ENCODE results near the gene RGS2.

The RGS2 gene

DNA sequence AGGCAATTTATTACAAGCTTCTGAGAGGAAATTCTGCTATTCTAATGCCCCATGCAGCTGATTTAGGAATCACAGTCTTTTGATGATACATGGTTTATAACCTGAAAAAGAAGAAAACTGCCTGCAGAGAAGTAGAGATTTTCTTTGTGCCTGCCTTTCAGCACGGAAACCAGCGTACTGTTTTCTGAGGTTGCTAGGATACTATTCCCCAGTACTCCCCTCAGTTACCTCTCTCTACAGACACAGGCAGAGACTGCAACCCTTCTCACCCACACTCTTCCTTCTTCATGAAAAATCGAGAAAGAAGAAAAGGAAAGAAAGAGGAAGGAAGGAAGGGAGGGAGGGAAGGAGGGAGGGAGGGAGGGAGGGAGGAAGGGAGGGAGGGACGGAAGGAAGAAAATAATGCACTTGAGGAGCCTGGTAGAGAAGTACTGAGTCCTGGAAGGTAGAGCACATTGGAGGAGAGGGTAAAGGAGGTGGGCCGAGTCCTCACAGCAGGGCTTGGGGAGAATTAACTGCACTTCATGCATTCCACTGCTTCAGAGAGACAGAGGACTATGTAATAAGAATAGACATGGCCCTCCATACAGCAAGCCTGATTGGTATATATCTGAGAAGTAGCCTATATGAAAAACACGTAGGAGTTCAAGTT, 21.9 kb downstream of the RGS2 start:
- no peak for DNase-seq (ENCODE audit: low spot score)

DNA sequence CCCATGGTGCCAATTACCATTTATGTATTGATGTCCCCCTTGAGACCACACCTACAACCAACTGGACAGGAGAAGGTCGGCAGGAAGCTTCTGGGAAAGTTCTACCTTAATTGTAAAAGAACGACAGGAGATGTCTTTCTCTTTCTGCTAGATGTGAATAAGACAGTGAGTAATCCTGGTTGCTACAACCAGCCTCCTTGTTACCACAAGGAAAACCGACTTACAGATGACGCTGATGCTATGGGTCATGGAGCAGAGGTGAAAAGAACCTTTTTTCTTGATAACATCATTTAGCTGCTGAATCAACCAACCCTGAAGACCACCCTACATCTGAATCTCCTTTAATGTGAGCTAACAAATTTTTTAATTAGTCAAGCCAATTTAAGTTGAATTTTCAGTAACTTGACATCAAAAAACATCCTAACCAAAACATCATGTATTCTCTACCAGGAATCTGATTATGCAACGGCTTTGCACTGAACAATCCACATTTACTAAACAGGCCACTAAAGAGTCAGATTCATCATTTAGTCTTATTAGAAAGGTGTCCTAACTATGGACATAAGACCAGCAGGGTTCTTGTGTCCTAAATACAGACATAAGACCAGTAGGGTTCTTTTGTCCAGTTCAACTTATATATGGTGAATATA, 23.0 kb downstream of the RGS2 start:
- DNase-seq (ENCODE audit: low spot score) = no peak

DNA sequence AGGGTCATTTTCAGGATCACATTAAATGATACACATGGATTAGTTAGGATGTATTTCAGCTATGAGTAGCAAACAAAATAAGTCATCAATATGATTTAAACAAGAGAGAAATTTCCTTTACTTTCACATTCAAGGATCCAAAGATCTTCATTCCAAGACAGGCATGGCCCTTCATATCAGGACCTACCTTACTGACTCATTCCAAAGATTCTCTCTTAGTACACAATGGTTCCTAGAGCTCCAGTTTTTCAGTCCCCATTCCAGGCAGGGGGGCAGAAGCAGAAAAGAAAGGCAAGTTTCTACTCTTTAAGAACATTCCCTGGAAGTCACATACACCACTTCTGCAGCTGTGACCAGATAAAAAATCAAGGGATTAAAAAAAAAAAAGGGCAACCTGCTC, 23.7 kb downstream of the RGS2 start:
- no peak for DNase-seq (ENCODE audit: low spot score)

DNA sequence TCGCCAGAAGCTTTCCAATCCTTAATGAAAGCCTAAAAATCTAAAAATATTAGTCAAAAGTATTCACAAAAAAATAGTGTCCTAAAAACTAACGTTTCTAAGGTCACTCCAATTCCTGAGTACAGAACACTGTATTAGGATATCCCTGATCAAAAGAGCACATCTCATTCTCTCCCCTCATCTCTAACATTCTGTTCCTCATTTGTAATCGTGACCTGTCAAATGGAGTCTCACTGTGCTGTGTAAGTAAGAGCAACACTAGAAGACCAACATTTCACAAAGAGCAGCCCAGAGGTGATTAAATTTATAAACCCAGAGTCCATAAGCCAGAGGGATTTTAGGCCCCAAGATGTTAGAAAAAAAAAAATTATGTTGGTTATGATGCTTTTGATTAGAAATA, 26.3 kb downstream of the RGS2 start:
- no peak for DNase-seq (ENCODE audit: low spot score)

DNA sequence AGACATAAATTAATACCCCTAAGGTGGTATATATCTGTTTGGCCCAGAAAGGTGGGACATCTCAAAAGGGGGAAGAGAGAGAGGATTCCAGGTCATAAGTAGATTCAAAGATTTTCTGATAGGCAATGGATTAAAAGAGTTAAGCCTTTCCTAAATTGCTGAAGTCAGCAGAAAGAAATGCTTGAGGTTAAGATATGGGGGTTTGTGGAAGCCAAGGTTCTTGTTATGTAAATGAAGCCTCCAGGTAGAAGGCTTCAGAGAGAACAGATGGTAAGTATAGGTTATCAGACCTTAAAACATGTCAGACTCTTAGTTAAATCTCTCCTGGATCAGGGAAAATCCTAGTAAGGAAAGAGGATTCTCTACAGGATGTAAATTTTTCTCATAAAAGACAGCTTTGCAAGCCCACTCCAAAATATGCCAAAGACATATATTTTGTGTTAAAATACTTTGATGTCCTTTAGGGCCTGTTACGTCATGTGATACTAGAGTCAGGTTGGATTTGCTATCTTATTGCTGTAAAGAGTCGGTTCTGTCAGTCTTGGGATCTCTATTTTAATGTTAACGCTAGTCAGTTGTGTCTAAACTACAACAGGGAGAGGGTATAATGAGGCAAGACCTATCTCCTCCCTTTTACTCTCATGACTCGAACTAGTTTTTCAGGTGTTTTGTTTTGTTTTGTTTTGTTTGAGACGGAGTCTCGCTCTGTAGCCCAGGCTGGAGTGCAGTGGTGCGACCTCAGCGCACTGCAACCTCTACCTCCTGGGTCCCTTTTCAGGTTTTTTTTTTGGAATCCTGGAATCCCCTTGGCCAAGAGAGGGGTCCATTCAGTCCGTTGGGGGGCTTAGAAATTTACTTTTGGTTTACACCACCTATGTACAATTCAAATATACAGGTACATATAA, 30.6 kb downstream of the RGS2 start:
- DNase-seq (ENCODE audit: low spot score) = no peak

DNA sequence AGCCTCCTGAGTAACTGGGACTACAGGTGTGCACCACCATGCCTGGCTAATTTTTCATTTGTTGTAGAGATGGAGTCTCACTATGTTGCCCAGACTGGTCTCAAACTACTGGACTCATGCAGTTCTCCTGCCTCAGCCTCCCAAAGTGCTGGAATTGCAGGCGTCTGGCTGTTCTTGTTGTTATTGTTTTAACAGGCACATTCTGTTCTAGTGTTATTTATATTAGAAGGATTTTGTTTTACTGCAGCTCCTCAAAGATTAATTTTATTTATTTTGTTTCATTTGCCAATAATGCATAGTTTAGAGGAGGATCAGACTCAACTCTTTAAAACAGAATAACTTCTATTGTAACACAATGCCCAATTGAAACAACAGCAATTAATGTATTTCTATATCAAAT, 35.5 kb downstream of the RGS2 start:
- no peak for DNase-seq (ENCODE audit: low spot score)

DNA sequence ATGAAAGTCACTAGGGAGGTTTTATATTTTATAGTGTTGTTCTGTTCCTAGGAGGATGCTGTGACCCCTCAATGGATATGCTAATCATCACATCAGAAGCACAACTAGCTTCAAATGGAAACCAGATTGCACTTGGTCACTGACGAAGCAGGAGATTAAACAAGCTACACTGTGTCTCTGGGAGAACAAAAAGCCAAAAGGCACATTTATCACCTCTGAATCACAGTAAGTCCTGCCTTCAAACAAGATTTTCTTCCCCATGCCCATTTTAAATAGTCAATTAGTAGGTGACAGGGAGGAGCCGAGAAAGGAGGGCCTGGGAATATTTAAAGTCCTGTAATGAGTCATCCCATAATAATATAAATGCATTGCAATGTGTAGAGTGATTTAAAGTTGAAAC, 38.1 kb downstream of the RGS2 start:
- no peak for DNase-seq (ENCODE audit: low spot score)

DNA sequence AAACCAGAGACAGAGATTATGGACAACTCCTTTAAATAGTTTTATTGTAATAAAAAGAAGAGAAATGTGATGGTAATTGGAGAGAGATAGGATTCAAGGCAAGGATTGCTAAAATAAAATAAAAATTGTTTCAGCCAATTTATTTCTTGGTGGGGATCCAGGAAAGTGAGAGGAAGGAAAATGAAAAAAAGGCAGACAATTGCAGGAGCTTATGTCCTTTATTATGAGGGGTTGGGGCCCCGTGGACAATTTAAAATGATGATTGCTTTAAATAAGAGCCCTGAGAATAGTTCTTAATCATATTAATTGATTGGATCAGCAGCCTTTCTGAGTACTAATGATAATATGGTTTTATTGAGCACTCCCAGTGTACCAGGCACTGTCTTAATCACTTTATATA, 40.2 kb downstream of the RGS2 start:
- no peak for DNase-seq (ENCODE audit: low spot score)

DNA sequence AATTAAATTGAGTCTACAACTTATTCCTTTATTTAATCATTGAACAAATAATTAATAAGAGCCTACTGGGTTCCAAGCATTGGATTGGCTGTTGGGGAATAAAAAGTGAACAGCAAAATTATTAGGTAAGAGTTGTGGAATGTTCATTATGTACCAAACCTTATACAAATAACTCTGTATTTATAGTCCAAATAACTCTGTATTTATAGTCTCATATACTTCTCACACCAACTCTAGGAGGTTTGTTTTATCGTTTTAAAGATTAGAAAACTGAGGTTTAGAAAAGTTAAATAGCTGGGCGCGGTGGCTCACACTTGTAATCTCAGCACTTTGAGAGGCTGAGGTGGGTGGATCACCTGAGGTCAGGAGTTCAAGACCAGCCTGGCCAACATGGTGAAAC, 40.6 kb downstream of the RGS2 start:
- no peak for DNase-seq (ENCODE audit: low spot score)

DNA sequence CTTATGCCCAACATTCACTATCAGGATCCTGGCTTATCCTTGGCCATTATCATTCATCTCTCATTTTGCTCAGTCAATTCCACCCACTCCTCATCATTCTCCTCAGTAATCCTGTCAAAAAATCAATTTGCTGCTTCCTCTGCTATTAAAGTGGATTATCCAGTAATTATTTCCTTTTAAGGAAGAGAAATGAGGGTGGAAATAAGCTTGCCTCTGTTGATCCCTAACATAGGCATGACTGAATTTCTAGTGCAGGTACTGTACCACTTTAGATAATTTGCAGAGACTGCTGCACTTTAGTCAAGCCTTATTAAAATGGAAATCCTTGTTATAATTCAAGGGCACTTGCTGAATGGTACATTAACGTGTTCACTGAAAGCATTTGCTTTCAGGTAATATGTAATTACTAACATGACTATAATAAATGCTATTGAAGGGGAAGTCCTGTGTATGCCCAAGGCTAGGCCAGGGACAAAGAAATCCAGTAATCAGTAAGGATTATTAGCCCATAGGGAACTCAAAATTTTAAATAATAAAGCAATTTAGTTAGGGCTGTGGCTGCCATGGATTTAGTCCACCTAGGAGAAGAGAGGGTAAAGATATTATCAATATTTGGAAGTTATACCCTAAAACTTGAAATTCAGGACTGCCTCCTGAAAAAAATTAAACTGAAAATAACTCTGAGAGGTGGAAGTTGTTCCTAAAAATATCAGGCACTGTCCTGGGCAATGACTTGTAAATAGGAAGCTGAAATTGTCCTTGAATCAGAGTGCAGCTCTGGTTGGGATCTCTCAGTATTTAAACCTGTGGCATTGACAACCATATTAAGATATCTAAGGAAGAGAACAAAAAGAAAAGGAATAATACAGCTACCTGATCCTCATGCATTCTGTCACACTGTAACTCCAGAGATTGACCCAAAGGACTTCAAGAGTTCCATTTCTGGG, 43.4 kb downstream of the RGS2 start:
- no peak for DNase-seq (ENCODE audit: low spot score)

DNA sequence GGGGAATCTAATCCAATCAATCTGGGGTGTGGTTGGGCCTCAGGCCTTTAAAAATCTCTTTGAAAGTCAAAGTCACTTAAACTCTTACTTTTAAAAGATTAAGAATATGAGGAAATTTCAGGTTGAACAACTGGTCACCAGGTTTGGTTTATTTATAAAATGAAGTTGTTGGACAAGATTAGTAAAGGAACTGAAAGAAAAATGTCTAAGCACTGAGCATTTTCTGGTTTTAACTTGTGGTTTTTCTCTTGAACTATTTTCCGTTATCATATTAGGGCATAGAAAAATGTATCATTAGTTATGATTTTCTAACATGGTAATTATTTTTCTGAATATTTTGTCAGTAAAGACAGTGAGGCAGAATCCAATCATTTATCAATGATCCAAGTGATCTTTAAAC, 49.6 kb downstream of the RGS2 start:
- no peak for DNase-seq (ENCODE audit: low spot score)

DNA sequence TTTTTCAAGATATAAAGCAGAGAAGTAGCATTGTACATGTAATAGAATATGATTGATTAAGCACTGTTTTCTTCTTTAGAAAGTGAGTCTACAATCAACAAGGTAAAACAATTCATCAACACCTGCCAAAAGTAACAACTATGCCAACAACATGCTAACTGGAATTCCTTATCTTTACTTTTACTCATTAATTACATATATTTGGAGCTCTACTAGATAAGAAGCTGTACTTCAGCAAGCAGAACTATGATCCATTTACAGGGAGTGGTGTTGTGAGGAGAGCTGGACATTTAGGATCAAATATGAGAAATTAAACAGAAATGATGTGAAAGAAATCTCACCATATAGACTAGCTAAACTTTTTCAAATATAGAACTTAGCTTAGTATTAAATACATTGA, 51.0 kb downstream of the RGS2 start:
- DNase-seq (ENCODE audit: low spot score) = no peak

DNA sequence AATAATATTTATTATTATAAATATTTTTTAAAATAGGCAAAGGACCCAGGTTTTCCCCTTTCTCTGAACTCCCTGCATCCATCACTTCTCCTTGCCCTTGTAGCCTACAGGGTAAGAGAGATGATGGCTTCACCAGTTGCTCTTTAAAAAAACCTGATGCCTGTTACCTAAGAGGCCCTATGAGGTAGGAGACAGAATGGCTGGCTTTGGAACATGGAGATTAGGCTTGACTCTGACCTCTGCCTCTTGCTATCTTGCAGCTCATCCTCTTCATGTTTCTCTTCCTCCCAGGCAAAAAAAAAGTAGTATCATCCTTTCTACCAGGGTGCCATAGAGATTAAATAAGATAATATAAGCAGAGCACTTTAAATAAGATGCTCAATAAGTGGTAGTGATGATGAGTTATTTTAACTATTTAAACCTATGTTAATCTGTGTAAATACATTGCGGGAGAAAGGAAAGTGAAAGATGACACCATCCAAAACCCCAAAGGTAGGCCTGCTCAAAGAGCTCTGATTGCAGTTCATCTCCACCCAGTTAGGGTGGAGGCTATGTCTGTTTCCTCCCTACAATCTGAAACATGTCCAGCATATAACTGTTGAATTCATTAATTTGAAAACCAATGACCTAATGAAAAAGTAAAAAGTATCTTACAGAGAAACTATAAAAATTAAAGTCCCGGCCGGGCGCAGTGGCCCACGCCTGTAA, 51.8 kb downstream of the RGS2 start:
- no peak for DNase-seq (ENCODE audit: low spot score)

DNA sequence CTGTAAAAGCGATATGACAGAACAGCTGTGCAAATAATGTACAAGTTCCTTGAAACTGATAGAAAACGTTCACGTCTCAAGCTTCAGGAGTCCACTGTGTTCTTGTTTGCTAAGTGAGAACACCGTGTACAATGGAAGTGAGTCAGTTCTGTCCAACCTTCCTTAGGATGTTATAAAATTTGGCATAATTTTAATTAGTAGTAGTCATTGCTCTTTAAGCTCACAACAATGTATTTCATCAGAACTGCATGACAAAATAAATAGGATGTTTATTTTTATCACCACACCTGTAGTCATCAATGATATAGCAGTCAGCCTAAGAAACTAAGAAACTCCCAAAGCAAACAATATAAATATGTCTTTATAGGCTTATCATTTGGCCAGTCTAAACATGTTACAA, 53.0 kb downstream of the RGS2 start:
- no peak for DNase-seq (ENCODE audit: low spot score)
